ENCODE data around the gene ADCY4. TPM values are rescaled to one million over a fixed set of nuclear protein-coding genes. Genes with fewer than 3 reads are reported as not detected.
A peak's percentile ranks its signal among the peaks of the same experiment; 100 is the strongest.

Gene ADCY4
- total RNA-seq, 1 experiment from 2014 or later = not detected

GRCh38 chr14:24299255-24300191 is 35.3 kb downstream of the ADCY4 start, which contains the start of the genes DHRS1 and NOP9:
TSS of gene DHRS1 (minus strand) at chr14:24299780. CDS start at chr14:24299106, 674 bp downstream.
TSS of gene NOP9 (plus strand) at chr14:24299850. CDS start at chr14:24299955, 105 bp downstream.
- H3K9me3 ChIP-seq (replicated peaks) = no peaks in the 10 kb centered on the region
- H3K4me3 ChIP-seq = peak within 1 kb of the TSS; percentile 56
- H3K27me3 ChIP-seq (replicated peaks) = no peaks in the 10 kb centered on the region
- peak within 1 kb of the TSS; percentile 26 for H3K27ac ChIP-seq
- H3K36me3 ChIP-seq = peaks cover 50% of the 10 kb centered on the region
- DNase-seq (ENCODE audit: low read depth in 1 of 2, low spot score in 2 of 2) = peak; percentile 74 to 84
- H3K4me1 ChIP-seq (replicated peaks) = peaks cover 24% of the 10 kb centered on the region

GRCh38 chr14:24298892-24299254 is 36.0 kb downstream of the ADCY4 start:
- peak overlapping the region; percentile 56 for H3K4me3 ChIP-seq
- peaks cover 43% of the 10 kb centered on the region for H3K36me3 ChIP-seq
- H3K4me1 ChIP-seq (replicated peaks) = peaks cover 24% of the 10 kb centered on the region
- peak; percentile 42 to 80 for DNase-seq (ENCODE audit: low read depth in 1 of 2, low spot score in 2 of 2)
- H3K9me3 ChIP-seq (replicated peaks) = no peaks in the 10 kb centered on the region
- H3K27me3 ChIP-seq (replicated peaks) = no peaks in the 10 kb centered on the region
- H3K27ac ChIP-seq = peak overlapping the region; percentile 26

- no peak for DNase-seq (ENCODE audit: low read depth in 1 of 2, low spot score in 2 of 2)
- no peak overlapping the region for H3K4me3 ChIP-seq
- no peaks in the 10 kb centered on the region for H3K9me3 ChIP-seq (replicated peaks)
- peaks cover 28% of the 10 kb centered on the region for H3K36me3 ChIP-seq
- H3K27ac ChIP-seq = no peak overlapping the region
- H3K27me3 ChIP-seq (replicated peaks) = no peaks in the 10 kb centered on the region
- H3K4me1 ChIP-seq (replicated peaks) = peaks cover 24% of the 10 kb centered on the region
These were observed 37.5 kb downstream of the ADCY4 start for GRCh38 chr14:24297190-24297964.

- DNase-seq (ENCODE audit: low read depth in 1 of 2, low spot score in 2 of 2) = peak; percentile 49 to 78
- Histone ChIP-seq H3K36me3 (peaks cover 23% of the 10 kb centered on the region), H3K27ac (peak overlapping the region; percentile 51; the same call in 1 of the 2 replicates), H3K27me3 (replicated peaks) (no peaks in the 10 kb centered on the region), H3K4me1 (replicated peaks) (peaks cover 24% of the 10 kb centered on the region), H3K9me3 (replicated peaks) (no peaks in the 10 kb centered on the region), H3K4me3 (no peak overlapping the region)
These were observed 38.3 kb downstream of the ADCY4 start for GRCh38 chr14:24296341-24297157.

- no peak overlapping the region for H3K27ac ChIP-seq
- H3K4me3 ChIP-seq = no peak overlapping the region
- no peaks in the 10 kb centered on the region for H3K9me3 ChIP-seq (replicated peaks)
- H3K4me1 ChIP-seq (replicated peaks) = peaks cover 6% of the 10 kb centered on the region
- H3K36me3 ChIP-seq = peaks cover 17% of the 10 kb centered on the region
- H3K27me3 ChIP-seq (replicated peaks) = no peaks in the 10 kb centered on the region
- no peak for DNase-seq (ENCODE audit: low read depth in 1 of 2, low spot score in 2 of 2)
These were observed 41.3 kb downstream of the ADCY4 start for GRCh38 chr14:24293525-24293924.

- Histone ChIP-seq H3K36me3 (peaks cover 17% of the 10 kb centered on the region), H3K9me3 (replicated peaks) (no peaks in the 10 kb centered on the region), H3K27ac (no peak overlapping the region), H3K4me1 (replicated peaks) (peaks cover 6% of the 10 kb centered on the region), H3K27me3 (replicated peaks) (no peaks in the 10 kb centered on the region), H3K4me3 (no peak overlapping the region)
- DNase-seq (ENCODE audit: low read depth in 1 of 2, low spot score in 2 of 2) = no peak
These were observed 42.6 kb downstream of the ADCY4 start for GRCh38 chr14:24292118-24292807.

- H3K4me3 ChIP-seq = no peak overlapping the region
- H3K9me3 ChIP-seq (replicated peaks) = no peaks in the 10 kb centered on the region
- DNase-seq (ENCODE audit: low read depth in 1 of 2, low spot score in 2 of 2) = no peak
- H3K36me3 ChIP-seq = peaks cover 16% of the 10 kb centered on the region
- H3K27ac ChIP-seq = no peak overlapping the region
- H3K27me3 ChIP-seq (replicated peaks) = no peaks in the 10 kb centered on the region
- H3K4me1 ChIP-seq (replicated peaks) = peaks cover 2% of the 10 kb centered on the region
These were observed 43.3 kb downstream of the ADCY4 start for GRCh38 chr14:24291446-24292117.

GRCh38 chr14:24290746-24291145 is 44.1 kb downstream of the ADCY4 start:
- DNase-seq (ENCODE audit: low read depth in 1 of 2, low spot score in 2 of 2) = no peak
- Histone ChIP-seq H3K27ac (no peak overlapping the region), H3K4me3 (no peak overlapping the region), H3K27me3 (replicated peaks) (no peaks in the 10 kb centered on the region), H3K4me1 (replicated peaks) (no peaks in the 10 kb centered on the region), H3K9me3 (replicated peaks) (no peaks in the 10 kb centered on the region), H3K36me3 (peaks cover 8% of the 10 kb centered on the region)

- H3K4me3 ChIP-seq = no peak overlapping the region
- no peaks in the 10 kb centered on the region for H3K9me3 ChIP-seq (replicated peaks)
- DNase-seq (ENCODE audit: low read depth in 1 of 2, low spot score in 2 of 2) = no peak
- H3K4me1 ChIP-seq (replicated peaks) = no peaks in the 10 kb centered on the region
- no peak overlapping the region for H3K27ac ChIP-seq
- H3K27me3 ChIP-seq (replicated peaks) = no peaks in the 10 kb centered on the region
- H3K36me3 ChIP-seq = peaks cover 5% of the 10 kb centered on the region
These were observed 45.1 kb downstream of the ADCY4 start for GRCh38 chr14:24289649-24290280.

- Histone ChIP-seq H3K4me1 (replicated peaks) (no peaks in the 10 kb centered on the region), H3K27me3 (replicated peaks) (no peaks in the 10 kb centered on the region), H3K4me3 (no peak overlapping the region), H3K9me3 (replicated peaks) (no peaks in the 10 kb centered on the region), H3K36me3 (peaks cover 5% of the 10 kb centered on the region), H3K27ac (no peak overlapping the region)
- DNase-seq (ENCODE audit: low read depth in 1 of 2, low spot score in 2 of 2) = no peak
These were observed 47.9 kb downstream of the ADCY4 start for GRCh38 chr14:24286996-24287395.

GRCh38 chr14:24285351-24285750 is 49.5 kb downstream of the ADCY4 start:
- no peaks in the 10 kb centered on the region for H3K36me3 ChIP-seq
- H3K4me3 ChIP-seq = no peak overlapping the region
- DNase-seq (ENCODE audit: low read depth in 1 of 2, low spot score in 2 of 2) = no peak
- no peaks in the 10 kb centered on the region for H3K4me1 ChIP-seq (replicated peaks)
- H3K27ac ChIP-seq = no peak overlapping the region
- no peaks in the 10 kb centered on the region for H3K27me3 ChIP-seq (replicated peaks)
- no peaks in the 10 kb centered on the region for H3K9me3 ChIP-seq (replicated peaks)

GRCh38 chr14:24284501-24285035 is 50.3 kb downstream of the ADCY4 start:
- H3K9me3 ChIP-seq (replicated peaks) = no peaks in the 10 kb centered on the region
- H3K27me3 ChIP-seq (replicated peaks) = no peaks in the 10 kb centered on the region
- no peak for DNase-seq (ENCODE audit: low read depth in 1 of 2, low spot score in 2 of 2)
- H3K36me3 ChIP-seq = no peaks in the 10 kb centered on the region
- no peaks in the 10 kb centered on the region for H3K4me1 ChIP-seq (replicated peaks)
- no peak overlapping the region for H3K27ac ChIP-seq
- no peak overlapping the region for H3K4me3 ChIP-seq

All from SJSA1 (cell line).